ENCODE data around the gene ILF2. TPM values are rescaled to one million over a fixed set of nuclear protein-coding genes. Genes with fewer than 3 reads are reported as not detected.

Gene ILF2
- polyA plus RNA-seq, 2 of the 4 experiments (the other 2 are of a cell fraction), result 249 to 285 TPM

- H3K4me2 ChIP-seq, result no peak overlapping the region
- DNase-seq (ENCODE audit: low read depth in 1 of 2, low spot score in 1 of 2) (no peak), FAIRE-seq (no peak), ATAC-seq (no peak)
- no peak for TF ChIP-seq REST (IDR thresholded peaks at IDR 0.05)
- no peak for TF ChIP-seq ESRRA (IDR thresholded peaks at IDR 0.05; ENCODE audit: borderline replicate concordance, low read length)
- no peak for TF ChIP-seq ELK1 (IDR thresholded peaks at IDR 0.05; ENCODE audit: low read depth, low read length)
- TF ChIP-seq ATOH8 (CRISPR knock-in tag; IDR thresholded peaks at IDR 0.05; ENCODE audit: low read depth), result no peak
- TF ChIP-seq RAD21 (conservative IDR thresholded peaks at IDR 0.05 in 1 of 2, IDR thresholded peaks at IDR 0.05 in 1 of 2), result no peak
- no peak for TF ChIP-seq RARB (CRISPR knock-in tag; IDR thresholded peaks at IDR 0.05)
- no peak for TF ChIP-seq ZFP36 (IDR thresholded peaks at IDR 0.05; ENCODE audit: borderline replicate concordance, partially characterized antibody)
- no peak for TF ChIP-seq MAFK (IDR thresholded peaks at IDR 0.05; ENCODE audit: partially characterized antibody)
- H3K4me3 ChIP-seq, result no peak overlapping the region
- ChIA-PET CTCF (interaction anchor here (1.1 to 18.3 kb wide), 4 partner anchors 11 to 106 kb away, joined by 3 to 253 read pairs (median 66); partner anchors contain the start of genes S100A1 and S100A13), POLR2A (interaction anchor here (2.8 kb wide), 1 partner anchor 10 kb away, joined by 13 read pairs; the partner anchor contains the start of genes S100A1 and S100A13)
- peaks cover 27% of the 10 kb centered on the region for H3K4me1 ChIP-seq
- peak overlapping the region in 1 of 2 experiments; percentile 56; a peak in 1 of 6 replicates for H3K27ac ChIP-seq
- 91% methylated on average over 5 of the region's 5 CpGs for WGBS (ENCODE audit: missing lambda C conversion rate)
- no peaks in the 10 kb centered on the region for H3K9me3 ChIP-seq
These were observed 53.9 kb downstream of the ILF2 start for GRCh38 chr1:153616917-153617311.

GRCh38 chr1:153616144-153616916 lies 54.5 kb downstream of the ILF2 start, which contains the start of gene S100A14:
S100A14 (minus strand) TSS chr1:153616325; CDS start chr1:153615858, 467 bp downstream.
- TF ChIP-seq CHD2 (IDR thresholded peaks at IDR 0.05; ENCODE audit: low read length, partially characterized antibody) (no peak), FOXS1 (CRISPR knock-in tag; IDR thresholded peaks at IDR 0.05) (no peak)
- 79% methylated on average over 10 of the region's 10 CpGs for WGBS (ENCODE audit: missing lambda C conversion rate)
- no peak for ATAC-seq
- ChIA-PET CTCF (interaction anchor here (0.8 to 18.3 kb wide), 7 partner anchors 12 to 106 kb away, joined by 3 to 253 read pairs (median 11); partner anchors contain the start of genes CHTOP, S100A1 and S100A13), POLR2A (interaction anchor here (2.8 to 4.7 kb wide), 2 partner anchors 11 to 18 kb away, joined by 13 to 49 read pairs; partner anchors contain the start of genes CHTOP, S100A1 and S100A13)
- no peak within 1 kb of the TSS for H3K4me2 ChIP-seq
- peaks cover 29% of the 10 kb centered on the region for H3K4me1 ChIP-seq
- peak within 1 kb of the TSS in 1 of 2 experiments; percentile 56; a peak in 3 of 6 replicates for H3K27ac ChIP-seq
- FAIRE-seq, result no peak
- DNase-seq (ENCODE audit: low read depth in 1 of 2, low spot score in 1 of 2), result no peak
- no peaks in the 10 kb centered on the region for H3K9me3 ChIP-seq
- H3K4me3 ChIP-seq, result no peak within 1 kb of the TSS

- Histone ChIP-seq H3K4me2 (no peak overlapping the region), H3K4me3 (no peak overlapping the region), H3K9me3 (no peaks in the 10 kb centered on the region), H3K27ac (no peak overlapping the region), H3K4me1 (peaks cover 38% of the 10 kb centered on the region)
- CTCF ChIA-PET, result interaction anchor here (0.8 to 18.3 kb wide), 12 partner anchors 8 to 331 kb away, joined by 3 to 253 read pairs (median 8); partner anchors contain the start of genes CHTOP, DENND4B, S100A1 and S100A13
- no peak for FAIRE-seq
- TF ChIP-seq CEBPB (IDR thresholded peaks at IDR 0.05) (no peak), RARB (CRISPR knock-in tag; IDR thresholded peaks at IDR 0.05) (no peak), REST (IDR thresholded peaks at IDR 0.05) (no peak), MAFK (IDR thresholded peaks at IDR 0.05; ENCODE audit: partially characterized antibody) (no peak), EHMT2 (IDR thresholded peaks at IDR 0.05; ENCODE audit: low read depth) (no peak), ZSCAN20 (CRISPR knock-in tag; IDR thresholded peaks at IDR 0.05) (no peak)
- 80% methylated on average over 1 of the region's 2 CpGs for WGBS (ENCODE audit: missing lambda C conversion rate)
- no peak for DNase-seq (ENCODE audit: low read depth in 1 of 2, low spot score in 1 of 2)
- POLR2A ChIA-PET, result interaction anchor here (1.7 to 4.7 kb wide), 3 partner anchors 12 to 19 kb away, joined by 11 to 49 read pairs (median 13); partner anchors contain the start of genes CHTOP, S100A1 and S100A13
- no peak for ATAC-seq
These were observed 55.4 kb downstream of the ILF2 start for GRCh38 chr1:153615406-153615805.
